Measurements from ENCODE around the gene FRMPD2. TPM values are rescaled to one million over a fixed set of nuclear protein-coding genes. Genes with fewer than 3 reads are reported as not detected.
A peak's percentile ranks its signal among the peaks of the same experiment; 100 is the strongest.

The FRMPD2 gene
- polyA plus RNA-seq, 2 of the 4 experiments (the other 2 are of a cell fraction), result 0.13 to 0.15 TPM

DNA sequence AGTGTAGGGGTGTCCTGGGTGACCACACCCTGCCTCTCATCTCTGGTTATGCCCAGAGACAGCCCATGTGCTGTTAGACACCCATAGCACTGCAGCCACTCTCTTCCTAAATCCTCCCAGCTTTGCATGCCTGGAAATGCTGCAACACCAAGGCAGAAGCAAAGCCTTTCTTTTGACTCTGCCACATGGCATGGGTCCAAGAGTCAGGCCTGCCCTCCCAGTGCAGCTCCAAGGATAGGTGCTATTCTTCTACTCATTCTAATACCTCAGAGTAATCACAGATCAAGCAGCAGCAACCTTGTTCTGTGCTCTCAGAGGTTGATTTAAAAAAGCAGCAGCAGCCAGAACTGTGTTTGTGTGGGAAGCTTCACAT, 23.4 kb downstream of the FRMPD2 start:
- FAIRE-seq (no peak), DNase-seq (ENCODE audit: low read depth in 1 of 2, low spot score in 1 of 2) (no peak), ATAC-seq (no peak)
- TF ChIP-seq SMC3 (IDR thresholded peaks at IDR 0.05), result no peak
- no peak for TF ChIP-seq ZNF302 (CRISPR knock-in tag; IDR thresholded peaks at IDR 0.05)
- TF ChIP-seq, protein P1, sequence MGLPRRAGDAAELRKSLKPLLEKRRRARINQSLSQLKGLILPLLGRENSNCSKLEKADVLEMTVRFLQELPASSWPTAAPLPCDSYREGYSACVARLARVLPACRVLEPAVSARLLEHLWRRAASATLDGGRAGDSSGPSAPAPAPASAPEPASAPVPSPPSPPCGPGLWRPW (IDR thresholded peaks at IDR 0.05), result no peak
- no peak for TF ChIP-seq NR3C1 (IDR thresholded peaks at IDR 0.05)
- TF ChIP-seq, protein P2, sequence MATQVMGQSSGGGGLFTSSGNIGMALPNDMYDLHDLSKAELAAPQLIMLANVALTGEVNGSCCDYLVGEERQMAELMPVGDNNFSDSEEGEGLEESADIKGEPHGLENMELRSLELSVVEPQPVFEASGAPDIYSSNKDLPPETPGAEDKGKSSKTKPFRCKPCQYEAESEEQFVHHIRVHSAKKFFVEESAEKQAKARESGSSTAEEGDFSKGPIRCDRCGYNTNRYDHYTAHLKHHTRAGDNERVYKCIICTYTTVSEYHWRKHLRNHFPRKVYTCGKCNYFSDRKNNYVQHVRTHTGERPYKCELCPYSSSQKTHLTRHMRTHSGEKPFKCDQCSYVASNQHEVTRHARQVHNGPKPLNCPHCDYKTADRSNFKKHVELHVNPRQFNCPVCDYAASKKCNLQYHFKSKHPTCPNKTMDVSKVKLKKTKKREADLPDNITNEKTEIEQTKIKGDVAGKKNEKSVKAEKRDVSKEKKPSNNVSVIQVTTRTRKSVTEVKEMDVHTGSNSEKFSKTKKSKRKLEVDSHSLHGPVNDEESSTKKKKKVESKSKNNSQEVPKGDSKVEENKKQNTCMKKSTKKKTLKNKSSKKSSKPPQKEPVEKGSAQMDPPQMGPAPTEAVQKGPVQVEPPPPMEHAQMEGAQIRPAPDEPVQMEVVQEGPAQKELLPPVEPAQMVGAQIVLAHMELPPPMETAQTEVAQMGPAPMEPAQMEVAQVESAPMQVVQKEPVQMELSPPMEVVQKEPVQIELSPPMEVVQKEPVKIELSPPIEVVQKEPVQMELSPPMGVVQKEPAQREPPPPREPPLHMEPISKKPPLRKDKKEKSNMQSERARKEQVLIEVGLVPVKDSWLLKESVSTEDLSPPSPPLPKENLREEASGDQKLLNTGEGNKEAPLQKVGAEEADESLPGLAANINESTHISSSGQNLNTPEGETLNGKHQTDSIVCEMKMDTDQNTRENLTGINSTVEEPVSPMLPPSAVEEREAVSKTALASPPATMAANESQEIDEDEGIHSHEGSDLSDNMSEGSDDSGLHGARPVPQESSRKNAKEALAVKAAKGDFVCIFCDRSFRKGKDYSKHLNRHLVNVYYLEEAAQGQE (IDR thresholded peaks at IDR 0.05), result no peak
- TF ChIP-seq CHD2 (IDR thresholded peaks at IDR 0.05; ENCODE audit: low read length, partially characterized antibody), result no peak
- no peak for TF ChIP-seq CHD4 (IDR thresholded peaks at IDR 0.05; ENCODE audit: borderline replicate concordance)
- TF ChIP-seq CEBPB (IDR thresholded peaks at IDR 0.05), result no peak
- TF ChIP-seq BHLHE40 (IDR thresholded peaks at IDR 0.05; ENCODE audit: low read depth, low read length), result no peak
- no peak for TF ChIP-seq MAZ (IDR thresholded peaks at IDR 0.05; ENCODE audit: borderline replicate concordance, low read depth, low read length)
- TF ChIP-seq RNF2 (IDR thresholded peaks at IDR 0.05; ENCODE audit: borderline replicate concordance, low read depth), result no peak
- no peak for TF ChIP-seq HDAC2 (IDR thresholded peaks at IDR 0.05)
- TF ChIP-seq EP300 (IDR thresholded peaks at IDR 0.05), result no peak
- no peak for TF ChIP-seq KDM5A (IDR thresholded peaks at IDR 0.05)
- TF ChIP-seq, protein P3, sequence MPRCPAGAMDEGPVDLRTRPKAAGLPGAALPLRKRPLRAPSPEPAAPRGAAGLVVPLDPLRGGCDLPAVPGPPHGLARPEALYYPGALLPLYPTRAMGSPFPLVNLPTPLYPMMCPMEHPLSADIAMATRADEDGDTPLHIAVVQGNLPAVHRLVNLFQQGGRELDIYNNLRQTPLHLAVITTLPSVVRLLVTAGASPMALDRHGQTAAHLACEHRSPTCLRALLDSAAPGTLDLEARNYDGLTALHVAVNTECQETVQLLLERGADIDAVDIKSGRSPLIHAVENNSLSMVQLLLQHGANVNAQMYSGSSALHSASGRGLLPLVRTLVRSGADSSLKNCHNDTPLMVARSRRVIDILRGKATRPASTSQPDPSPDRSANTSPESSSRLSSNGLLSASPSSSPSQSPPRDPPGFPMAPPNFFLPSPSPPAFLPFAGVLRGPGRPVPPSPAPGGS (IDR thresholded peaks at IDR 0.05), result no peak
- no peak for TF ChIP-seq MYC (IDR thresholded peaks at IDR 0.05; ENCODE audit: borderline replicate concordance, low read length)
- TF ChIP-seq JUNB (IDR thresholded peaks at IDR 0.05), result no peak
- ChIA-PET POLR2A (no interaction called here), CTCF (interaction anchor here (1.3 kb wide), 1 partner anchor 36 kb away, joined by 3 read pairs; no protein-coding TSS in a partner anchor)
- no peak overlapping the region for H3K4me2 ChIP-seq
- H3K27ac ChIP-seq, result no peak overlapping the region
- H3K4me1 ChIP-seq, result no peaks in the 10 kb centered on the region
- no peak overlapping the region for H3K4me3 ChIP-seq
- H3K9me3 ChIP-seq, result no peaks in the 10 kb centered on the region

DNA sequence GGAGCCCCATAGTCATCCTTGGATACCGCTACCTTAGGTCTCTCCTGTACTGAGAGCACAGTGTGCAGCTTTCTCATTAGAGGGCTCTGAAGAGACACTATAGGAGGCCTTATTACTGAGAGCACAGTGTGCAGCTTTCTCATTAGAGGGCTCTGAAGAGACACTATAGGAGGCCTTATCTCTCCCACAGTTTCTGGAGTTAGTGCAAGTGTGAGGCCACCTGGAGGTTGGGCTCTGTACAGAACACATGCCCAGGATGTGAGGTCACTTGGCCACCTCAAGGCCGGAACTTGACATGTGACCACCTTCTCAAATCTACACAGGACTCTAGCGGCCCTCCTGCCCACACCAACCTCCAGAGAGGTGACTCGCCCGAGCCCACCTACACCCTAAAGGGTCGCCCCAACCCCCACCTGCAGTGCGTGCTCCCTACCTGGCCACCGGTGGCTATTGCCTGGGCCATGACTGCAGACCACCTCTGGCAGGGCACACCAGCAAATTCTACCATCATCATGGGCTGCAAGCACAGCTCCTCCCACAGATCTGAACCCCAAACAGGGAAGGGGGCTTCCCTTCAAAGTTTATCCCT, 24.6 kb downstream of the FRMPD2 start:
- ATAC-seq, result peak; percentile 17 to 47; a peak in 5 of 6 replicates
- CTCF ChIA-PET, result interaction anchor here (1.4 kb wide), 1 partner anchor 10 kb away, joined by 4 read pairs; no protein-coding TSS in a partner anchor
- TF ChIP-seq RCOR1 (IDR thresholded peaks at IDR 0.05; ENCODE audit: low read depth, low read length), result no peak

More for the DNA sequence above, 24.6 kb downstream of the FRMPD2 start:
- Histone ChIP-seq H3K9me3 (no peaks in the 10 kb centered on the region), H3K4me3 (no peak overlapping the region), H3K4me1 (no peaks in the 10 kb centered on the region), H3K4me2 (no peak overlapping the region), H3K27ac (no peak overlapping the region)
- 88% methylated on average over 8 of the region's 8 CpGs for WGBS (ENCODE audit: missing lambda C conversion rate)
- DNase-seq (ENCODE audit: low read depth in 1 of 2, low spot score in 1 of 2) (no peak), FAIRE-seq (no peak)
- POLR2A ChIA-PET, result no interaction called here

All from A549 (cell line).